HG03558 (cell line): ENCODE data around the gene ZNF346.
A peak's percentile ranks its signal among the peaks of the same experiment; 100 is the strongest.
"Not testable (repeated sequence)": the region's sequence is repeated elsewhere in the genome, so short reads cannot be mapped to it uniquely, and the experiment has no call there.

ENCODE experiments used
- ATAC-seq: cut with Tn5 transposase; IDR thresholded peaks from one replicate; pipeline ENCODE4 v1.9.1; 2021; ENCODE audit warnings: moderate number of reproducible peaks; ENCODE audit not compliant: unreplicated experiment; ENCODE audit errors: extremely low read depth

ZNF346 gene

DNA sequence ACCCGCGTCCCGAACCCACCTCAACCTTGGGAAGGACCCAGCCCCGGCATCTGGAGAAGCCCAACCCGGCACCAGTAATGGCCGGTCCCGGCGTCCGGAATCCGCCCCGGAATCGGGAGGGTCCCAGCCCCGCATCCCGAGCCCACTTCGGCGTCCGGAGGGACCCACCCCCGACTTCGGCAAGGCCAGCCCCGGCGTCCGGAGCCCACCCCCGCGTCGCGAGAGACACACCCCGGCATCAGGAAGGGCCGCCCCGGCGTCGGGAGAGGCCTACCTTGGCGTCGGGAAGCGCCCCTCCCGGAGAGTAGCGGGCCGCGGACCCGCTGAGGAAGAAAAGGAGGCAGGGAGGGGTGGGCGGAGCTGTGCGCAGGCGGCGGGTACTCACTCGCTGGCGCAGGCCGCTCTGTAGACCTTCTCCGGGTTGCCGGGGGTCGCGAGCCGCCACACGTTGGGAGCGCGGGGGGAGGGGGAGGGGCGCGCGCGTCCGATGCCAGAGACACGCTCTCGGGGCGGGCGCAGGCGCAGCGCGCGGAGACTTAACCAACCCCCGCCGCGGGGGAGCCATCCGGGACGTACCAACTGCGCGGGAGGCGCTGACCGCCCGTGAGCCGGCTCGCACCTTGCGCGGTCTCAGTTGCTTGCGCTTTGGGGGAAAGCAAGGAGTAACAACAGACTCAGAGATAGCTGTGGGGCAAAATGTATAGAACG is 16.1 kb upstream of the ZNF346 start, which contains the start of gene UIMC1:
TSS of gene UIMC1 (minus strand) at position 515 of the 708 bp plus-strand sequence. CDS start 24,164 bp downstream, outside the sequence.
- ATAC-seq, result peak; percentile 36

DNA sequence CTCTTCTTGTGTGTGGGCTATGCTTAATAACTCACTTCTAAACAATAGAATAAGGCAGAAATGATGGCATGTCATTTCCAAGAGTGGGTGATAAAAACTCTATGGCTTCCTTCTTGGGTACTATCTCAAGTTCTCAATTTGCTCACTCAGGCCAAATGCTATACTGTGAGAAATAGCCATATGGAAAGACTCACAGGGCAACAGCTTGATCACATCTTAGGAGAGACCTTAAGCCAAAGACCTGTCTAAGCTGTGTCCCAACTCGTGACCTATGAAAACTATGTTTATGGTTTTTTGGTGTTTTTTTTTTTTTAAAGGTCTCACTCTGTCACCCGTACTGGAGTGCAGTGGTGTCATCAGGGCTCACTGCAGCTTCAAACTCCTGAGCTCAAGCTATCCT is 13.8 kb upstream of the ZNF346 start:
- ATAC-seq, result no peak

DNA sequence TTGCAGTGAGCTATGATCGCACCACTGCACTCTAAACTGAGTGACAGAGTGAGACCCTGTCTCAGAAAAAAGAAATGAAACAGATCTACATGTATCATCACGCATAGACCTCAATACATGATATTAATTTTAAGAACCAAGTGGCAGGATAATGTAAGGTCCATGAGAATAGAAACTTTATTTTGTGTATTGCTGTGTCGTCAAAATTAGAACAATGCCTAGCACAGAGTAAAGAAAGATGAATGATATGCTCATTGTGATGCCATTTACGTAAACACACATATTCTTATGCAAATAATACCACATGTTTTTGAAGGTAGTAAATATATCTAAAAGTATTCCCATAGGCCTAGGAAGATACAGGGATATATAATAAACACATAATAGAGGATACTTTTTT is 12.3 kb upstream of the ZNF346 start:
- no peak for ATAC-seq

DNA sequence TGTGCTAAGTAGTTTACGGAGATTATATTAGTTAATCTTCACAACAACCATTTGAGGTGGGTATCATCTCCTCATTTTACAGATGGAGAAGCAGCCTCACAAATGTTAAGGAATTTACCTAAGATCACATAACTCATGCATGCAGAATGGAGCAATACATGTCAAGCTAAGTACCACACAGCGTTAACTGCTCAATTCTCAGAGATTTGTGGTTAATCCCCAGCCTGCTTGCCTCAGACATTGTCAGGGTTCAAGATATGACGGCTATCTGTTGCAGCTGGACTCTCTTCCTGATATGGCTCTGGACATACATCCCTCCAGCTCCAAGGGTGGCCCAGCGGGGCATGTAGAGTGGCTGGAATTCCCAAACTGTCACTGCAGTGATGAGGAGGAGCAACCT is 7.3 kb upstream of the ZNF346 start:
- ATAC-seq, result no peak

DNA sequence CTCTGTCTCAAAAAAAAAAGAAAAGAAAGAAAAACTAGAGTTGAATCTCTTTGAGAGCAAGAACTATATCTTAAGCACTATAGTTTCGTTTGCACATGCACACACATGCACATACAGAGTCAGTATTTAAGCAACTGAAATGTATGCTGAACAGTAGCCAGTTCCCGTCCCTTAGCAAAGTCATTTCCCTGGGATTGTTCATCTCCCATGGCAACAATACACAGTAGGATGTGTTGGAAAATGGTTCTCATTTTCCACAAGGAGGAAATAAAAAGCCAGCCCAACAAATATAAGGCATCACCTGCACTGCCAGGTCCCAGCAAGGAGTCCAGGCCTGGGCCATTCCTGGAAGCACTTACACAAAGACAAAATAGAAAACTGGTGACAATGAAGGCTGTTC is 4.2 kb upstream of the ZNF346 start:
- no peak for ATAC-seq

DNA sequence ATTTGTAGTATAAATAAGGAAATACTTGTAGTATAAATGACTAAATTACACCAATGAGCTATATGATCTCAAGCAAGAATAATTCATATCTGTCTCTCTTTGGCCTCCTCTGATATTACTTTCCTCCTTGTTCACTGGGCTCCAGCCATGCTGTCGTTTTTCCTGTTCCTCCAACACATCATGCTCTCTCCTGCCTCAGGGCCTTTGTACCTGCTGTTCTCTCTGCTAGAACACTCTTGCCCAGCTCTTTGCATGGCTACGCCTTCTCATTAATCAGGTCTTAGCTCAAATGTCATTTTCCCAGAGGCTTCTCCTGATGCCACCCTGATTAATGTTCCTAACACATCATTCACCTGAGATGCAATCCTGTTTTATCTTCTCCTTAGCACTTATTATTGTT is 2.5 kb upstream of the ZNF346 start:
- ATAC-seq, result no peak

DNA sequence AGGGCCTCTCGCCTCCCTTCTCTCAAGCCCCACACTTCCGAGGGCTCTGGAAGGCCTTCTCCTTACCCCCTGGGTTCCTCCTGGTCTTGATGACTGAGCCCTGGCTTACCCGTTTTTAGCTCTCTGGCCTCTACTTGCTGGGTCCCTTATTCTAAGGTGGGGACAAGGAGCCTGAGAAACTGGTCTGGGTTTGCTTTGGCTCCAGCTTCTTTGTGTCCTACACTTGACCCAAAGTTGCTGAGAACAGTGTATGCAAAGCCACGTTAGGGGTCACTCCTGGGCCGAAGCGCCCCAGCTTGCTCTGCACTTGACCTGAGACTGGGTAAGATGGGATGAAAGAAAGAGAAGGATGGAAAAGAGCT is 788 bp downstream of the ZNF346 start:
- no peak for ATAC-seq

DNA sequence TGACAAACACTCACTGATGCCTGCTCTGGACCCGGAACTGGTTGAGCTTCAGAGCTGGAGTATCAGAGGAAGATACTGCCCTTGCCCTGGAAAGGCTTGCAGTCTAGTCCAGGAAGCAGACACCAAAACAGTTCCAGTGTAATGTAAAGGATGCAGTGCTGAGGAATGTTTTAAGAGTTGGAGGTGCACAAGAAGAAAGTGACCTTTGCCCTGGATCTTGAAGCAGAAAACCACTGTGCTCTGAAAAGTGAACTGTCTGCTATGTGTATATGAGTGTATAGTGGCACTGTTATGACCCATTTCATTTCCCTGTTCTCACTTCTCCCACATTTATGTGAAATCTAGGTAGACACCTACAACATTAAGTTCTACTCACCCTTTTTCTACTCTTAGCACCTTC is 2.1 kb downstream of the ZNF346 start:
- ATAC-seq, result no peak

DNA sequence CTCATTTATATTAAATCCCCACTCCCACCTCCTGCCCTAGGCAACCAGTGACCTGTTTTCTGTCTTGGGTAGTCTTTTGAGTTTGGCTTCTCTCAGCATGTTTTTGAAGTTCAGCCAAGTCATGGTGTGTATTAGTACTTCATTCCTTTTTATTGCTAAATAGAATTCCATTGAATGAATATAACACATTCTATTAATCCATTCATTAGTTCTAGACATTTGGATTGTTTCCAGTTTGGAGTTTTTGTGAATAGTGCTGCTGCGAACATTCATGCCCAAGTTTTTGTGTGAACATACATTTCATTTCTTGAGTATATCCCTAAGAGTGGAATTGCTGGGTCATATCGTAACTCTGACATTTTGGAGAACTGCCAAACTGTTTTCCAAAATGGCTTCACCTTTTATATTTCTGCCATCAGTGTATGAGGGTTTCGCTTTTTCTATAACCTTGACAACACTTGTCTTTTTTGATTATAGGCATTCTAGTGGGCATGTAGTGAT is 2.7 kb downstream of the ZNF346 start:
- no peak for ATAC-seq

DNA sequence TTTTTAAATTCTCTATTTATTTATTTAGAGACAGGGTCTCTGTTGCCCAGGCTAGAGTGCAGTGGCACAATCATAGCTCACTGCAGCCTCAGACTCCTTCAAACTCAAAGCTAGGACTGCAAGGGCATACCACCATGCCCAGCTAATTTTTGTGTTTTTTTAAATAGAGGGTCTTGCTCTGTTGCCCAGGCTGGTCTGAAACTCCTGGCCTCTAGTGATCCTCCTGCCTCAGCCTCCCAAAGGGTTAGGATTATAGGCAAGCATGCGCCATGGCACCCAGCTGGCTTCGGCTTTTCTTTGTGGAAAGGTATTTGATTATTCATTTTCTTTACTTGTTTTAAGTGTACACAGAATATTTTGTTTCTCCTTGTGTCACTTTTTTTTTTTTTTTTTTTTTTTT is 5.2 kb downstream of the ZNF346 start:
- no peak for ATAC-seq

DNA sequence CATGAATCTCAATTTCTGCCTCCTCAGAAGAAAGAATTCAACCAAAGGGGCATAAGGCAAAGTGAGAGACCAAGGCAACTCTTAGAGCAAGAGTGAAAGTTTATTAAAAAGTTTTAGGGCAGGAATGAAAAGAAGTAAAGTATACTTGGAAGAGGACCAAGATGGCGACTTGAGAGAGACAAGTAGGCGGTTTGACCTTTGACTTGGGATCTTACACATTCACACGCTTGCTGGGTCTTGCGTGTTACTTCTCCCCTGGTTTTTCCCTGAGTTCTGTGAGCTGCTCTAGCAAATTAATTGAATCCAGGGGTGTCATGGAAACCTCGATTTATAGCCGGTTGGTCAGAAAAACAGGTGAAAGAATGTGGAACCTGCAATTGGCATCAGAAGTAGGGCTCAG is 7.0 kb downstream of the ZNF346 start:
- ATAC-seq, result no peak

DNA sequence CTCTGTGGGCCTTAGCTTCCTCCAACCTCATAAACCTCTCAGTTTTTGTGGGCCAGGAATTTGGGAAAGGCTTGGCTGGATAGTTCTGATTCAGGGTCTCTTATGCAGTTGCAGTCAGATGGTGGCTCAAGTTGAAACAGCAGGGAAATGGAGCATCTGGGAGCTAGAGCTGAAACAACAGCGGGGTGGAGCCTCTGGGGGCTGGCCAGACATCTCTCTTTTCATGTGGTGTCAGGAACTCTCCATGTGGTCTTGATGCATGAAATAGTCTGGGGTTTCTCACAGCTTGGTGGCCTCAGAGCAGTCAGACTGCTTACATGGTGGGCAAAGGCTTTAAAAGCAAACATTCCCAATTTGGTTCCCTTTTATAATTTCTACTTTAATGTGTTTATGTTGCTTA is 13.5 kb downstream of the ZNF346 start:
- ATAC-seq, result no peak

DNA sequence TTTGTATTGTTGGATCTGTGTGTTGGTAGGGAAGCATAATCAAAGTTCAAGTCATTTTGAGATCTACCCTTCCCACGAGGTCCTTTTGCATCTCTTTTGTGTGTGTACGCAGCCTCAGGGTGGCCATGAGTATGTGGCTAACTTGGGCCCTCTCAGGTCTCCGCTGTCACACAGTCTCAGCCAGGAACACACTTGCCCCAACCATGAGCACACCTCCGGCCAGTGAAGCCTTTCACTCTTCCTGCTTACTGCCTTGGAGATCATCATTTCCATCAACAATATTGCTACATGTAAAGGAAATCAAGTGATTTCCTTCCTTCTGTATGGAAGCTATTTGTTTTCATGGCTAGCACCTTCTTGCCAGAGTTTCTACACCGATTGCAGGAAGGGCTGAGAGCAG is 13.9 kb downstream of the ZNF346 start:
- ATAC-seq, result no peak

DNA sequence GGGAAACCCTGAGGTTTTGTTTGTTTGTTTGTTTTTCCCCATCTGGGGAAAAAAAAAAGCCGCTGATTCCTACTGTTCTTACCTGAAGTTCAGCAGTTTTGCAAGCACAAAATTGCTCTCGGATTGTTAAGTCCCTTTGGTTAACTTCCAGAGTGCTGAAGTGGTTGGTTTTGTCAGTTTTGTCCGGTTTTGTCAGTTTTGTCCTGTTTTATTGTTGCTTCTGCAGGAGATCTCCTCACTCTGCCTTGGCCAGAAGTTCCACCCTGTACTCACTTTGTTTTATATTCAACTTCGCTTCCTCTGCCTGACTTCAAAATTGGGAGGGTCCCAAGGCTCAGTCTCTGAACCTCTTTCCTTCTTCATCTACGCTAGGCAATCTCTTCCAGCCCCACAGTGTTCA is 14.4 kb downstream of the ZNF346 start:
- ATAC-seq, result no peak

DNA sequence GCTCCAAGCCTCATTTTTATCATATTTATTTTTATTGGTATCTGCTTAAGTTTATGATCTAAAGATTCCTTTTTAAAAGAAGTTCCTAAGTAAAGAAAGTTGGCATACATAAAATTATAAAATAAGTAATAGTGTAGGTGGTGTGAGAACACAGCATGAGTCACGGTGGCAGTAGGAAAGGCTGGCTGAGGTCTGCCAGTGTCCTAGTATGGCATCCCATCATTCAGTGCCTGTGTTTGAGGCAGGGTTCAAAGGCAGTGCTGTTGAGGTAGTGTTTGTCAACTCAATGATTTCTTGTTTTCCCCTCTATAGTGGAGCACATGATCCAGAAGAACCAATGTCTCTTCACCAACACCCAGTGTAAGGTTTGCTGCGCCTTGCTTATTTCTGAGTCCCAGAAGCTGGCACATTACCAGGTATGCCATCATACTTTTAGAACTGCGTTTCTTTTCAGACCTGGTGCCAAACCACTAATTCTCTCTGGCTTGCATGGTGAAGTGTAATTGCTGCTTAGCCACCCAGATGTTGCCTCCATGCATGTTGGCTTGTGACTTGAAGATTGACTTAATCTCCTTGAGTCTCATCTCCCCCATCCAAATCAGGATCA is 18.4 kb downstream of the ZNF346 start:
- ATAC-seq, result no peak

DNA sequence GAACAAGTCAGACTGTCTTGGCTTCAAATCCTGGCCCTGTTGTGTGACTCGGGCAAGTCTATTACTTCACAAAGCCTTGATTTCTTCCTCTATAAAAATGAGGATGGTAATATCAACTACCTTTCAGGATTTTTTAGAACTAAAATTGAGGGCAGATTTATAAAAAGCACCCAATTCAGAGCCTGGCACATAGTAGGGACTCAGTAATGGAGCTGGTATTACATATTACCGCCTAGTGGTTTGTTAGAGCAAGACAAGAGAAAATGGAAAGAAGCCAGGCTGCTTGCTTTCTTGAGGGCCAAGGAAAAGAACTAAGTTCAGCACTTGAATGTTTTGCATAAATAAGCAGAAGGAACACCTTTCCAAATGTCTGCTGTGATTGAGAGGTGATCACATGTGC is 19.4 kb downstream of the ZNF346 start:
- ATAC-seq, result no peak

DNA sequence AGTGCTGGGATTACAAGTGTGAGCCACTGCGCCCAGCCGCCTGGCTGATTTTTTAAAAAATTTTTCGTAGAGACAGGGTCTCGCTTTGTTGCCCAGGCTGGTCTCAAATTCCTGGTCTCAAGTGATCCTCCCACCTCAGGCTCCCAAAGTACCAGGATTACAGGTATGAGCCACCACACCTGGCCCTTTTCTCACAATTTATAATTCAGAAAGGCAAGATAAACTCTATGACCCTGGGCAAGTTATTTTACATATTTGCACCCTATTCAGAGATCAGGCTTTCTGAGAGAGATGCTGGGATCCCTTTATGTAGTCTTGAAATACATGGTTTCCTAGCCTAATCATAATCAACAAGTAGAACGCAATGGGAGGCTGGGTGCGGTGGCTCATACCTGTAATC is 20.6 kb downstream of the ZNF346 start:
- no peak for ATAC-seq

DNA sequence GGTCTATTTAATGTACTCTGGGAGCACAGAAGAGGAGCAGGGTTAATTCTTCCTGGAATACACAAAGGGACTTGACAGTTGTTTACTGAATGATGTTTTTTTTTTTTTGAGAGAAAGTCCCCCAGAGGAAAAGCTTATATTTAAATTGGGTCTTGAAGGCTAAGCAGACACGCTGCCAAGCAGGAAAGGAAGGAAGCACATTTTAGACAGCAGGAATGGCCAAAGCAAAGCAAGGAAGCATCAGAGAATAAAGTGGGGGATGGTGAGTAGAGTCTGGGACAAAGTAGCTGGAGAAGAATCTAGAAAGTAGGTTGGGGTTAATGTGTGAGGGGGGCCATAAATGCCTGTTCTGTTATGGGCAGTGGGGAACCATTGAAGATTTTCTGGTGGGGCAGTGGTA is 21.5 kb downstream of the ZNF346 start:
- ATAC-seq, result no peak

DNA sequence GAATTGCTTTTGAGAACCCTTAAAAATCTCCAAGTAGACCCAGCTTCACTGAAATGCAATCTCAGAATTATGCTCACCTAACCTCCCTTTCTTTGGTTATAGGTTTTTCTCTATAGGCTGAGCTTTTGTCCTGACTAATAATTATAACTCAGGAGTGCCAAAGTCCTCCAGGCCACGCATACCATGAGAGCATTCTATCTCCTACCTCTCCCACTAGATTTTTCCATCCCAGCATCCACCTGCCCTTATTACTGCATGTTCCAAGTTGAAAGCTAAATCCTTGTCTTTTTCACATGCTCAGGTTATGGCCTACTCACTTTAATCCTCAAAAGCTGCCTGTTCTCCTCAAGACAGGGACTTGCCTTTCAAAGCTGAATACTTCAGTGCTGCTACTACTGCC is 22.1 kb downstream of the ZNF346 start:
- no peak for ATAC-seq

DNA sequence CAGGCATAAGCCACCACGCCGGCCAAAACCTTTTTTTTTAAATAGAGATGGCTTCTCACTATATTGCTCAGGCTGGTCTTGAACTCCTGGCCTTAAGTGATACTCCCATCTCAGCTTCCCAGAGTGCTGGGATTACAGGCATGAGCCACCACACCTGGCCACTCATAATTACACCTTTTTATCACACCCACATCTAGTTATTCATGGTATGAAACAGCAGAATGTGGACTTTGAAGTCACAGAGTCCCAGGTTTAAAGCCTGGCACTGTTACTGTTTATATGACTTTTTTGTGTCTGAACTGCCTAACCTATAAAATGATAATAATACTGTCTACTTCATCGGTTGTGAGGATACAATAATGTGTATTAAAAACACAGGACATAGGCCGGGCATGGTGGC is 23.1 kb downstream of the ZNF346 start:
- ATAC-seq, result no peak

DNA sequence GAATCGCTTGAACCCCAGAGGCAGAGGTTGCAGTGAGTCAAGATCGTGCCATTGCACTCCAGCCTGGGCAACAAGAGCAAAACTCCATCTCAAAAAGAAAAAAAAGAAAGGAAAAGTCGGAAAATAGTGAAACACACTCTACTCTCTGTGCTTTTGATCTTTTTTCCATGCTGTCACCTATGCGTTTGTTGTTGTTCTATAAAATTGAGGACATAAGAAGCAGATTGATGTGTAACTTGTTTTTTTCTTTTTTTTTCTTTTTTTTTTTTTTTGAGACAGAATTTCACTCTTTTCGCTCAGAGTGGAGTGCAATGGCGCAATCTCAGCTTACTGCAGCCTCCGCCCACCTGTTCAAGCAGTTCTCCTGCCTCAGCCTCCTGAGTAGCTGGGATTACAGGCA is 26.0 kb downstream of the ZNF346 start:
- not testable (repeated sequence) for ATAC-seq

DNA sequence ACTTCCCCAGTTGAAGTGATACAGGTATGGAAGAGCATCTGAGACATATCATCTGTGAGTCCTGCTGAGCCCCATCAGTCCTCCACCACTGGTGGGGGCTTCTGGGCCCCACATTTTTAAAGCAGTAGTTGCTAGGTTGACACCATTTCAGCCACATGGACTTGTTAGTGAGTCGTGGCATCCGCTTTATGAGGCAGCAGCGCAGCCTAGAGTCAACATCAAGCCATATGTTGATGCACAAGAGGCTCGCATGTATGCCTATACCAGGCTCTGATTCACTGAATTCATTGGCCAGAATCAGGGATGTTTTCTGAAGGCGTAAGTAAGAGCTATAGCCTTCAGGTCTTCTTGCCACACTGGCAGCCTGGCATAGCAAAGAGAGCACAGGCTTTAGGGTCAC is 26.8 kb downstream of the ZNF346 start:
- ATAC-seq, result no peak
